HepG2 (cell line): ENCODE results near the gene GANC. TPM values are rescaled to one million over a fixed set of nuclear protein-coding genes. Genes with fewer than 3 reads are reported as not detected.
A peak's percentile ranks its signal among the peaks of the same experiment; 100 is the strongest.

ENCODE experiments used
- CHD2 ChIP-seq: IDR thresholded peaks from 2 replicates; pipeline ENCODE4 v1.6.1; 2011; ENCODE audit warnings: low read depth, low read length, improper control_type of control experiment
- HDAC2 ChIP-seq: sonication (generic); formaldehyde crosslinking; IDR thresholded peaks from 2 replicates; pipeline ENCODE4 v1.4.0; 2020; ENCODE audit warnings: missing genetic modification reagents
- HNF4A ChIP-seq: sonication (generic); formaldehyde crosslinking; IDR thresholded peaks from 2 replicates; pipeline ENCODE4 v1.4.0; 2020; ENCODE audit warnings: missing genetic modification reagents
- HOXA9 ChIP-seq: sonication (generic); formaldehyde crosslinking; IDR thresholded peaks from 2 replicates; pipeline ENCODE4 v1.8.1; 2022; ENCODE audit warnings: missing genetic modification reagents, mild to moderate bottlenecking, moderate library complexity, borderline replicate concordance
- MAFF ChIP-seq: IDR thresholded peaks from 2 replicates; pipeline ENCODE4 v1.6.1; 2011; ENCODE audit warnings: low read depth, low read length, improper control_type of control experiment
- MAFK ChIP-seq, 2 experiments: IDR thresholded peaks in 1 of 2; conservative IDR thresholded peaks in 1 of 2; 2 replicates each; pipeline ENCODE4 v1.6.1; 2011; ENCODE audit warnings: improper control_type of control experiment in 2 of 2, low read length in 2 of 2
- MEIS2 ChIP-seq: sonication (generic); formaldehyde crosslinking; IDR thresholded peaks from 2 replicates; pipeline ENCODE4 v1.9.0; 2021; ENCODE audit warnings: mild to moderate bottlenecking, missing genetic modification reagents
- MLLT10 ChIP-seq: sonication (generic); formaldehyde crosslinking; IDR thresholded peaks from 2 replicates; pipeline ENCODE4 v1.4.0; 2020; ENCODE audit warnings: missing genetic modification reagents
- MNT ChIP-seq: fragments of 450-650 bp; IDR thresholded peaks from 2 replicates; pipeline ENCODE4 v1.6.1; 2016
- NCOA1 ChIP-seq: sonication (generic); formaldehyde crosslinking; IDR thresholded peaks from 2 replicates; pipeline ENCODE4 v1.9.0; 2021; ENCODE audit warnings: missing genetic modification reagents
- PAWR ChIP-seq: sonication (generic); formaldehyde crosslinking; IDR thresholded peaks from 2 replicates; pipeline ENCODE4 v1.4.0; 2020; ENCODE audit warnings: missing genetic modification reagents, mild to moderate bottlenecking, borderline replicate concordance
- PHF20 ChIP-seq: sonication (generic); formaldehyde crosslinking; IDR thresholded peaks from 2 replicates; pipeline ENCODE4 v1.5.0; 2020; ENCODE audit warnings: mild to moderate bottlenecking, missing genetic modification reagents
- ZBTB1 ChIP-seq: sonication (generic); formaldehyde crosslinking; IDR thresholded peaks from 2 replicates; pipeline ENCODE4 v1.4.0; 2020; ENCODE audit warnings: missing genetic modification reagents, borderline replicate concordance
- ZBTB46 ChIP-seq: sonication (generic); formaldehyde crosslinking; IDR thresholded peaks from 2 replicates; pipeline ENCODE4 v1.4.0; 2020; ENCODE audit warnings: mild to moderate bottlenecking, missing genetic modification reagents, borderline replicate concordance
- ZFP36L1 ChIP-seq: sonication (generic); formaldehyde crosslinking; IDR thresholded peaks from 2 replicates; pipeline ENCODE4 v1.8.0; 2022; ENCODE audit warnings: mild to moderate bottlenecking, missing genetic modification reagents, moderate library complexity
- ZNF143 ChIP-seq: sonication (generic); formaldehyde crosslinking; IDR thresholded peaks from 2 replicates; pipeline ENCODE4 v1.4.0; 2020; ENCODE audit warnings: missing genetic modification reagents
- ZNF160 ChIP-seq: sonication (generic); formaldehyde crosslinking; IDR thresholded peaks from 2 replicates; pipeline ENCODE4 v1.8.0; 2022; ENCODE audit warnings: mild to moderate bottlenecking, inconsistent platforms, missing genetic modification reagents
- ZNF30 ChIP-seq: sonication (generic); formaldehyde crosslinking; IDR thresholded peaks from 2 replicates; pipeline ENCODE4 v1.5.0; 2020; ENCODE audit warnings: mild to moderate bottlenecking, missing genetic modification reagents
- ZNF432 ChIP-seq: sonication (generic); formaldehyde crosslinking; IDR thresholded peaks from 2 replicates; pipeline ENCODE4 v1.5.0; 2020; ENCODE audit warnings: missing genetic modification reagents, mild to moderate bottlenecking, borderline replicate concordance
- ZNF564 ChIP-seq: sonication (generic); formaldehyde crosslinking; IDR thresholded peaks from 2 replicates; pipeline ENCODE4 v1.8.1; 2023; ENCODE audit warnings: mild to moderate bottlenecking, missing genetic modification reagents
- ZNF597 ChIP-seq: sonication (generic); formaldehyde crosslinking; IDR thresholded peaks from 2 replicates; pipeline ENCODE4 v1.5.0; 2020; ENCODE audit warnings: missing genetic modification reagents
- ZNF710 ChIP-seq: sonication (generic); formaldehyde crosslinking; IDR thresholded peaks from 2 replicates; pipeline ENCODE4 v1.5.0; 2020; ENCODE audit warnings: mild to moderate bottlenecking, missing genetic modification reagents, borderline replicate concordance
- ZNF724P ChIP-seq: sonication (generic); formaldehyde crosslinking; IDR thresholded peaks from 2 replicates; pipeline ENCODE4 v1.8.0; 2022; ENCODE audit warnings: missing genetic modification reagents, borderline replicate concordance
- ZNF768 ChIP-seq: sonication (generic); formaldehyde crosslinking; IDR thresholded peaks from 2 replicates; pipeline ENCODE4 v1.4.0; 2020; ENCODE audit warnings: missing genetic modification reagents
- ZNF788 ChIP-seq: sonication (generic); formaldehyde crosslinking; IDR thresholded peaks from 2 replicates; pipeline ENCODE4 v1.5.0; 2020; ENCODE audit warnings: mild to moderate bottlenecking, missing genetic modification reagents, borderline replicate concordance
- polyA plus RNA-seq, 8 experiments: library from polyadenylated mRNA; depleted of rRNA in 3 of 8; stranded (reverse) in 7 of 8; unstranded in 1 of 8; fragments of >200 nt; fragmentation: Illumina TruSeq in 4 of 8; extraction: Trizol in 4 of 8; gene quantifications; 2 replicates each; pipeline versions ENCODE4 v1.2.1 to v1.2.3, GENCODE V29; 2011 to 2016; ENCODE audit warnings: low read depth in 4 of 8, missing spikeins in 1 of 8, mixed read lengths in 1 of 8; ENCODE audit not compliant: insufficient read depth in 1 of 8
- total RNA-seq, 5 experiments: library from RNA; depleted of rRNA; stranded (reverse); fragments of >200 nt; fragmentation: Illumina TruSeq; extraction: Trizol; gene quantifications; 2 replicates each; pipeline ENCODE4 v1.2.3, GENCODE V29; 2016; ENCODE audit warnings: low read depth in 1 of 5

GANC gene
- total and polyA plus RNA-seq, 2 of the 13 experiments (the other 11 are each of a cell fraction or from before 2014, with no cell fraction given) = 17.0 to 21.0 TPM

- TF ChIP-seq MNT = no peak
- TF ChIP-seq ZNF30 (CRISPR knock-in tag) = no peak
- TF ChIP-seq MAFF = no peak
- TF ChIP-seq ZFP36L1 (CRISPR knock-in tag) = no peak
- TF ChIP-seq ZNF564 (CRISPR knock-in tag) = 0 out of 2 replicates have a peak, but pooled peaks have one; percentile 3
- TF ChIP-seq MLLT10 (CRISPR knock-in tag) = no peak
- TF ChIP-seq ZNF143 (CRISPR knock-in tag) = no peak
- TF ChIP-seq ZBTB1 (CRISPR knock-in tag) = no peak
- TF ChIP-seq ZBTB46 = 0 out of 2 replicates have a peak, but pooled peaks have one; percentile 7
- TF ChIP-seq MEIS2 (CRISPR knock-in tag) = no peak
- no peak for TF ChIP-seq ZNF597 (CRISPR knock-in tag)
- no peak for TF ChIP-seq HNF4A (CRISPR knock-in tag)
- TF ChIP-seq ZNF710 (CRISPR knock-in tag) = no peak
- peak in 1 of 2 experiments; percentile 25; a peak in 2 of 4 replicates for TF ChIP-seq MAFK (conservative IDR thresholded peaks at IDR 0.05 in 1 of 2, IDR thresholded peaks at IDR 0.05 in 1 of 2; ENCODE audit: low read length in 2 of 2)
- no peak for TF ChIP-seq HOXA9 (CRISPR knock-in tag)
- no peak for TF ChIP-seq ZNF432
- no peak for TF ChIP-seq PHF20 (CRISPR knock-in tag)
- TF ChIP-seq NCOA1 (CRISPR knock-in tag) = no peak
- TF ChIP-seq ZNF788 (CRISPR knock-in tag) = no peak
- no peak for TF ChIP-seq ZNF724P (CRISPR knock-in tag)
- TF ChIP-seq ZNF160 (CRISPR knock-in tag) = no peak
- no peak; the same call in 1 of the 2 replicates for TF ChIP-seq PAWR (CRISPR knock-in tag)
- no peak for TF ChIP-seq ZNF768 (CRISPR knock-in tag)
- no peak for TF ChIP-seq CHD2
- no peak for TF ChIP-seq HDAC2
Measured at GRCh38 chr15:42273900-42274701, 1.1 kb downstream of the GANC start (continued).
